ENCODE results near the gene MATN1. TPM values are rescaled to one million over a fixed set of nuclear protein-coding genes. Genes with fewer than 3 reads are reported as not detected.

The MATN1 gene
- polyA plus RNA-seq, 3 donors = 0.07 TPM; not detected in 2

- DNase-seq = no peak
- peaks cover 3 to 8% (median 8%) of the 10 kb centered on the region in 3 donors for H3K27me3 Mint-ChIP-seq (ENCODE audit: low read depth in 3 of 3)
- Histone ChIP-seq H3K4me3 (replicated peaks in 1 of 3; ENCODE audit: low read depth in 2 of 3, low read length in 3 of 3) (no peak overlapping the region), H3K27ac (ENCODE audit: low read depth in 1 of 2, low read length in 2 of 2) (no peak overlapping the region), H3K36me3 (replicated peaks in 1 of 2; ENCODE audit: control insufficient read depth in 1 of 2, insufficient read depth in 2 of 2, low read length in 2 of 2) (no peaks in the 10 kb centered on the region), H3K9me3 (replicated peaks in 1 of 2; ENCODE audit: control insufficient read depth in 1 of 2, insufficient read depth in 1 of 2, low read length in 2 of 2) (no peaks in the 10 kb centered on the region), H3K4me2 (replicated peaks; ENCODE audit: extremely low read depth, low read length, poor library complexity, severe bottlenecking) (no peak overlapping the region), H3K79me2 (ENCODE audit: insufficient read depth, low read length) (no peaks in the 10 kb centered on the region), H3K27me3 (ENCODE audit: control insufficient read depth in 2 of 2, insufficient read depth in 2 of 2, low read length in 2 of 2) (no peaks in the 10 kb centered on the region), H2AFZ (ENCODE audit: insufficient read depth, low read depth, low read length, poor library complexity, severe bottlenecking) (no peak overlapping the region), H4K20me1 (ENCODE audit: insufficient read depth, low read length) (no peaks in the 10 kb centered on the region), H3K4me1 (ENCODE audit: control insufficient read depth in 1 of 2, insufficient read depth in 2 of 2, low read length in 2 of 2) (no peaks in the 10 kb centered on the region), H3K9ac (ENCODE audit: insufficient read depth, low read length, poor library complexity, severe bottlenecking) (no peak overlapping the region)
- no peak for TF ChIP-seq CTCF (IDR thresholded peaks at IDR 0.05)
- H3K36me3 Mint-ChIP-seq = no peaks in the 10 kb centered on the region
- WGBS (ENCODE audit: insufficient coverage) = 97% methylated on average over 7 of the region's 7 CpGs
- intact Hi-C loops (cut with micrococcal nuclease) = no loop called here
- H3K4me1 Mint-ChIP-seq = no peaks in the 10 kb centered on the region
- H3K27ac Mint-ChIP-seq = no peak overlapping the region
- H3K9me3 Mint-ChIP-seq = no peaks in the 10 kb centered on the region
- H3K4me3 Mint-ChIP-seq = peak overlapping the region in 1 of 2 donors; percentile 31
These were observed 58.0 kb downstream of the MATN1 start for GRCh38 chr1:30665216-30666010.

GRCh38 chr1:30664103-30664755, 59.2 kb downstream of the MATN1 start:
- H3K9me3 ChIP-seq (replicated peaks in 1 of 2; ENCODE audit: control insufficient read depth in 1 of 2, insufficient read depth in 1 of 2, low read length in 2 of 2) = no peaks in the 10 kb centered on the region
- Mint-ChIP-seq H3K4me1 (no peaks in the 10 kb centered on the region), H3K27me3 (ENCODE audit: low read depth in 3 of 3) (peaks cover 3 to 10% (median 9%) of the 10 kb centered on the region in 3 donors), H3K27ac (no peak overlapping the region), H3K4me3 (peak overlapping the region in 1 of 2 donors; percentile 21), H3K9me3 (no peaks in the 10 kb centered on the region), H3K36me3 (no peaks in the 10 kb centered on the region)
- TF ChIP-seq CTCF (IDR thresholded peaks at IDR 0.05) = no peak
- H3K9ac ChIP-seq (ENCODE audit: insufficient read depth, low read length, poor library complexity, severe bottlenecking) = no peak overlapping the region
- no peaks in the 10 kb centered on the region for H3K27me3 ChIP-seq (ENCODE audit: control insufficient read depth in 2 of 2, insufficient read depth in 2 of 2, low read length in 2 of 2)
- no peaks in the 10 kb centered on the region for H4K20me1 ChIP-seq (ENCODE audit: insufficient read depth, low read length)
- H3K79me2 ChIP-seq (ENCODE audit: insufficient read depth, low read length) = no peaks in the 10 kb centered on the region
- H3K4me1 ChIP-seq (ENCODE audit: control insufficient read depth in 1 of 2, insufficient read depth in 2 of 2, low read length in 2 of 2) = no peaks in the 10 kb centered on the region
- DNase-seq = no peak
- H3K36me3 ChIP-seq (replicated peaks in 1 of 2; ENCODE audit: control insufficient read depth in 1 of 2, insufficient read depth in 2 of 2, low read length in 2 of 2) = no peaks in the 10 kb centered on the region
- no peak overlapping the region for H3K4me3 ChIP-seq (replicated peaks in 1 of 3; ENCODE audit: low read depth in 2 of 3, low read length in 3 of 3)
- intact Hi-C loops (cut with micrococcal nuclease) = no loop called here
- WGBS (ENCODE audit: insufficient coverage) = 88% methylated on average over 15 of the region's 17 CpGs
- H2AFZ ChIP-seq (ENCODE audit: insufficient read depth, low read depth, low read length, poor library complexity, severe bottlenecking) = no peak overlapping the region
- no peak overlapping the region for H3K27ac ChIP-seq (ENCODE audit: low read depth in 1 of 2, low read length in 2 of 2)
- H3K4me2 ChIP-seq (replicated peaks; ENCODE audit: extremely low read depth, low read length, poor library complexity, severe bottlenecking) = no peak overlapping the region

Measured in CD14-positive monocyte (primary cell).